ENCODE measurements around the gene ACAT2. TPM values are rescaled to one million over a fixed set of nuclear protein-coding genes. Genes with fewer than 3 reads are reported as not detected.
A peak's percentile ranks its signal among the peaks of the same experiment; 100 is the strongest.

ACAT2 gene
- total RNA-seq, 1 donor from 2014 or later = 82.0 TPM

GRCh38 chr6:159726918-159727716 is 34.7 kb upstream of the ACAT2 start, which contains the start of gene WTAP:
WTAP (plus strand) TSS chr6:159727506; CDS start chr6:159736266, 8,760 bp downstream.
- Mint-ChIP-seq H3K27ac (peak within 1 kb of the TSS; percentile 99), H3K4me3 (peak within 1 kb of the TSS; percentile 93), H3K4me1 (peaks cover 50% of the 10 kb centered on the region), H3K36me3 (ENCODE audit: low read depth) (peaks cover 34% of the 10 kb centered on the region), H3K9me3 (no peaks in the 10 kb centered on the region), H3K27me3 (no peaks in the 10 kb centered on the region)
- intact Hi-C loops (cut with micrococcal nuclease) = loop anchor here (1.0 to 5.0 kb wide), 7 partner anchors 34 to 684 kb away; partner anchors contain the start of genes ACAT2, SOD2 and TCP1
- ATAC-seq (ENCODE audit: low read depth) (peak; percentile 83), DNase-seq (peak; percentile 93)
- TF ChIP-seq, protein P1, sequence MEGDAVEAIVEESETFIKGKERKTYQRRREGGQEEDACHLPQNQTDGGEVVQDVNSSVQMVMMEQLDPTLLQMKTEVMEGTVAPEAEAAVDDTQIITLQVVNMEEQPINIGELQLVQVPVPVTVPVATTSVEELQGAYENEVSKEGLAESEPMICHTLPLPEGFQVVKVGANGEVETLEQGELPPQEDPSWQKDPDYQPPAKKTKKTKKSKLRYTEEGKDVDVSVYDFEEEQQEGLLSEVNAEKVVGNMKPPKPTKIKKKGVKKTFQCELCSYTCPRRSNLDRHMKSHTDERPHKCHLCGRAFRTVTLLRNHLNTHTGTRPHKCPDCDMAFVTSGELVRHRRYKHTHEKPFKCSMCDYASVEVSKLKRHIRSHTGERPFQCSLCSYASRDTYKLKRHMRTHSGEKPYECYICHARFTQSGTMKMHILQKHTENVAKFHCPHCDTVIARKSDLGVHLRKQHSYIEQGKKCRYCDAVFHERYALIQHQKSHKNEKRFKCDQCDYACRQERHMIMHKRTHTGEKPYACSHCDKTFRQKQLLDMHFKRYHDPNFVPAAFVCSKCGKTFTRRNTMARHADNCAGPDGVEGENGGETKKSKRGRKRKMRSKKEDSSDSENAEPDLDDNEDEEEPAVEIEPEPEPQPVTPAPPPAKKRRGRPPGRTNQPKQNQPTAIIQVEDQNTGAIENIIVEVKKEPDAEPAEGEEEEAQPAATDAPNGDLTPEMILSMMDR (IDR thresholded peaks at IDR 0.05) = no peak
- ChIA-PET CTCF (interaction anchor here (1.3 to 1.4 kb wide), 2 partner anchors 36 to 63 kb away, joined by 4 to 5 read pairs; partner anchors contain the start of gene MRPL18), POLR2A (interaction anchor here (0.6 to 4.8 kb wide), 19 partner anchors 8 to 1015 kb away, joined by 3 to 102 read pairs (median 5); partner anchors contain the start of genes ACAT2, MRPL18, RSPH3 and SOD2)

DNA sequence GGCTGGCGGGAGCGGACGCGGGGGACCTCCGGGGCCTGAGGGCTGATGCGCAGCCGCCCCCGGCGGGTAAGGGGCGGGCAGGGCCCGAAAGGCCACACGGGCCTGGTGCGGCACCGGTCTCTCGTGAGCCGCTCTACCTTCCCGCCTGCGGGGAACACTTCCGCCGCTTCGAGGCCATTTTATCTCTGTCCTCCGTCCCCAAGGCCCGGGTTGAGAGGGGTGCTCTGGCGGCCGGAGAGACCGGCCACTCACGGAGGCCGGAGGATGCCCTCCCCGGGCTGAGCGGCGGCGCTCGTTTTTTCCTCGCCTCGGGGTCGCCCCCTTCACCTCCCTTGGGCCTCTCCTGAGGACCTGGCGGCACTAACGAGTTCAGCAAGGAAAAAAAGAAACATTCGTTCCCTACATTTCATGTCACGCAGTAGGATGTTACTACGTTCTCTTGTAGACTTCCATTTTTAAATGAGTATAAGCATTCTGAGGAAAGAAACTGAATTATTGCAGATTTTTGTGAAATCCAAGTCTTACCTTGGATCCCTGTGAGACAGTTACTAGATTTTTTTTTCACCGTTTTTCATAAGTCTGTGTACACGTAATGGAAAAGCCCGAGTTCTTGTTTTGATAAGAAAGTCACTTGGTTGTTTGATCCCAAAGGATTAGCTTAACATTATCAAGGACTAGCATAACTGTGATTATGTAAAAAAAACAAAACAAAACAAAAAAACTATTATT is 34.0 kb upstream of the ACAT2 start:
- H3K9me3 Mint-ChIP-seq = no peaks in the 10 kb centered on the region
- peaks cover 31% of the 10 kb centered on the region for H3K36me3 Mint-ChIP-seq (ENCODE audit: low read depth)
- peak overlapping the region; percentile 89 for H3K27ac Mint-ChIP-seq
- ATAC-seq (ENCODE audit: low read depth) (peak; percentile 42), DNase-seq (no peak)
- TF ChIP-seq, protein P1 (IDR thresholded peaks at IDR 0.05) = no peak
- POLR2A ChIA-PET = interaction anchor here (0.9 to 4.8 kb wide), 7 partner anchors 9 to 728 kb away, joined by 3 to 102 read pairs (median 12); partner anchors contain the start of genes ACAT2, MRPL18, RSPH3 and SOD2
- H3K4me1 Mint-ChIP-seq = peaks cover 51% of the 10 kb centered on the region
- intact Hi-C loops (cut with micrococcal nuclease) = loop anchor here (1.0 to 5.0 kb wide), 7 partner anchors 15 to 685 kb away; partner anchors contain the start of genes ACAT2, SOD2 and TCP1
- H3K27me3 Mint-ChIP-seq = no peaks in the 10 kb centered on the region
- CTCF ChIA-PET = interaction anchor here (1.5 kb wide), 1 partner anchor 35 kb away, joined by 5 read pairs; the partner anchor contains the start of gene SOD2
- peak overlapping the region; percentile 89 for H3K4me3 Mint-ChIP-seq

GRCh38 chr6:159728531-159728964 is 33.3 kb upstream of the ACAT2 start:
- H3K36me3 Mint-ChIP-seq (ENCODE audit: low read depth) = peaks cover 26% of the 10 kb centered on the region
- no peaks in the 10 kb centered on the region for H3K27me3 Mint-ChIP-seq
- H3K4me3 Mint-ChIP-seq = peak overlapping the region; percentile 89
- no peak for DNase-seq
- intact Hi-C loops (cut with micrococcal nuclease) = loop anchor here (2.0 to 5.0 kb wide), 2 partner anchors 14 to 204 kb away; no protein-coding TSS in a partner anchor
- H3K27ac Mint-ChIP-seq = peak overlapping the region; percentile 89
- ChIA-PET POLR2A (interaction anchor here (1.0 to 4.8 kb wide), 6 partner anchors 9 to 250 kb away, joined by 3 to 102 read pairs (median 24); partner anchors contain the start of genes ACAT2, MRPL18, SOD2 and TCP1), CTCF (interaction anchor here (1.4 to 1.5 kb wide), 2 partner anchors 9 to 36 kb away, joined by 5 read pairs; partner anchors contain the start of gene SOD2)
- peaks cover 49% of the 10 kb centered on the region for H3K4me1 Mint-ChIP-seq
- TF ChIP-seq, protein P1 (IDR thresholded peaks at IDR 0.05) = no peak
- H3K9me3 Mint-ChIP-seq = no peaks in the 10 kb centered on the region
- no peak for ATAC-seq (ENCODE audit: low read depth)

DNA sequence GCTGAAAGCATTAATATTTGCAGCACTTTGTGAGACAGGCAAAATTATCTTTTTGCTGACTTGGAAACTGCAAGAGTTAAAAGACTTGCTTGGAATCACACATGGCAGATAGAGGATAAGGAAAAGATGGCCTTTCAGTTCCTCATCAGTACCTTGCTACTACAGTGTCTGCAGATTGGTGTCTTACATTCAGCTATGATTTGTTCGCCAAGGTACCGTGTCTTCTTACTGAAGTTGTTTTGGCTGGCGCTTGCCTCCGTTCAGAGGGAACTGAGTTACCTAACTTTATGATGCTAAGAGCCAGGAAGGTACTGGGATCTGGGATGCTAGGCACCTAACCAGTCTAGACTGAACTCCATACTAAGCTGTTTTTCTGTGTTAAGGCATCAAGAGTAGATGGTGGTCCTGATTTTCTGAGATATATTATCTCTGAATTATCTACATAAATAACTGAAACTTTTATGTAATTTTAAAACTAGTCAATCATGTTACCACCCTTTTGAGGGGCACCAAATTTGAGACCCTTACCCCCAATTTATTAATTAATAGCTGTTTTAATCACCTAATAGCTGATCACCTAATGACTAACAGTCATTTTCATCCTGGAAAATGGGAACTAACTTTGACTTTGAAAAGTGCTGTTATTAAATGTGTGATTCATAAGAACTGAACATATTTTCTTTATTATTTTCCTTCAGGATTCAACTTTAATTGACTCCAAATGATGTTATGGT is 32.1 kb upstream of the ACAT2 start:
- Mint-ChIP-seq H3K27ac (peak overlapping the region; percentile 89), H3K4me3 (peak overlapping the region; percentile 89), H3K27me3 (no peaks in the 10 kb centered on the region), H3K4me1 (peaks cover 52% of the 10 kb centered on the region), H3K36me3 (ENCODE audit: low read depth) (peaks cover 24% of the 10 kb centered on the region), H3K9me3 (no peaks in the 10 kb centered on the region)
- DNase-seq (no peak), ATAC-seq (ENCODE audit: low read depth) (no peak)
- TF ChIP-seq, protein P1 (IDR thresholded peaks at IDR 0.05) = no peak
- POLR2A ChIA-PET = interaction anchor here (0.6 to 4.8 kb wide), 8 partner anchors 10 to 1076 kb away, joined by 3 to 102 read pairs (median 4); partner anchors contain the start of genes ACAT2, MRPL18, SOD2 and TCP1
- CTCF ChIA-PET = interaction anchor here (1.1 to 1.4 kb wide), 2 partner anchors 10 to 12 kb away, joined by 3 to 5 read pairs; no protein-coding TSS in a partner anchor
- intact Hi-C loops (cut with micrococcal nuclease) = loop anchor here (1.0 to 5.0 kb wide), 3 partner anchors 9 to 203 kb away; no protein-coding TSS in a partner anchor
